ENCODE results near the gene VWDE.

GRCh38 chr7:12422554-12423320 is 19.1 kb upstream of the VWDE start:
- no peak for TF ChIP-seq CTCF (IDR thresholded peaks at IDR 0.05)
- TF ChIP-seq POLR2A (IDR thresholded peaks at IDR 0.05; ENCODE audit: low read length), result no peak
- no peak for TF ChIP-seq REST (IDR thresholded peaks at IDR 0.05)
- TF ChIP-seq EP300 (IDR thresholded peaks at IDR 0.05), result no peak
- no peak for TF ChIP-seq MYC (IDR thresholded peaks at IDR 0.05; ENCODE audit: borderline replicate concordance, low read length)
- TF ChIP-seq FOSL2 (IDR thresholded peaks at IDR 0.05), result 0 out of 2 replicates have a peak, but pooled peaks have one; percentile 27
- TF ChIP-seq FOSL2 (CRISPR knock-in tag; IDR thresholded peaks at IDR 0.05), result peak; percentile 31; the same call in 1 of the 2 replicates
